Lower leg skin (tissue), 3 donors: ENCODE measurements around the gene PKD2L1.

ENCODE experiments used
- CTCF ChIP-seq, 3 donors: fragments of 450-650 bp; IDR thresholded peaks; one replicate each; pipeline ENCODE4 v1.5.1; 2016; ENCODE audit warnings: antibody characterized with exemption in 3 of 3, mild to moderate bottlenecking in 3 of 3, moderate library complexity in 2 of 3
- POLR2A ChIP-seq, 2 donors: fragments of 450-650 bp; IDR thresholded peaks; one replicate each; pipeline ENCODE4 v1.6.1; 2016 to 2017; ENCODE audit warnings: antibody characterized with exemption in 2 of 2, mild to moderate bottlenecking in 1 of 2, moderate library complexity in 1 of 2

DNA sequence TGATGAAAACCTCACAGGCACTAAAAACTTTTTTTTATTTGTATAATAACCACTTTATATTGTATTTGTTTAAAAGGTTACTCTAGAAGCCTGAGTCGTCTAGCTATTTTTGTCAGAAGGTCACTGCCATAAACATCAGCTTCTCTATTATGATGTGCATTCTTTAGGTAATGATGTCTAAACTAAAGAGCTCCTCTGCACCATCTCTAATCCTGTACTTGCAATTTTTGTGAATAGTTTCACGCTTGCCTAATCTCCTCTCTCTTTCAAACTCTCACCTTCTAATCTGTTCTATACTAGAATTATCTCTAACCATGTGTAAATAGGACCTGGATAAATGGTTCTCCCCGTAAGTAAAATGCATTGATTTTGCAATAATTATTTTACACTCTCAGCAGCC is 90.2 kb downstream of the PKD2L1 start:
- TF ChIP-seq CTCF (IDR thresholded peaks at IDR 0.05) (no peak), POLR2A (IDR thresholded peaks at IDR 0.05) (no peak)
